ENCODE data around the gene GALR2. TPM values are rescaled to one million over a fixed set of nuclear protein-coding genes. Genes with fewer than 3 reads are reported as not detected.
A peak's percentile ranks its signal among the peaks of the same experiment; 100 is the strongest.

Gene GALR2
- total and polyA plus RNA-seq, 9 of the 15 experiments (the other 6 are each of a cell fraction or from before 2014, with no cell fraction given), result 0.34 TPM; not detected in 8

DNA sequence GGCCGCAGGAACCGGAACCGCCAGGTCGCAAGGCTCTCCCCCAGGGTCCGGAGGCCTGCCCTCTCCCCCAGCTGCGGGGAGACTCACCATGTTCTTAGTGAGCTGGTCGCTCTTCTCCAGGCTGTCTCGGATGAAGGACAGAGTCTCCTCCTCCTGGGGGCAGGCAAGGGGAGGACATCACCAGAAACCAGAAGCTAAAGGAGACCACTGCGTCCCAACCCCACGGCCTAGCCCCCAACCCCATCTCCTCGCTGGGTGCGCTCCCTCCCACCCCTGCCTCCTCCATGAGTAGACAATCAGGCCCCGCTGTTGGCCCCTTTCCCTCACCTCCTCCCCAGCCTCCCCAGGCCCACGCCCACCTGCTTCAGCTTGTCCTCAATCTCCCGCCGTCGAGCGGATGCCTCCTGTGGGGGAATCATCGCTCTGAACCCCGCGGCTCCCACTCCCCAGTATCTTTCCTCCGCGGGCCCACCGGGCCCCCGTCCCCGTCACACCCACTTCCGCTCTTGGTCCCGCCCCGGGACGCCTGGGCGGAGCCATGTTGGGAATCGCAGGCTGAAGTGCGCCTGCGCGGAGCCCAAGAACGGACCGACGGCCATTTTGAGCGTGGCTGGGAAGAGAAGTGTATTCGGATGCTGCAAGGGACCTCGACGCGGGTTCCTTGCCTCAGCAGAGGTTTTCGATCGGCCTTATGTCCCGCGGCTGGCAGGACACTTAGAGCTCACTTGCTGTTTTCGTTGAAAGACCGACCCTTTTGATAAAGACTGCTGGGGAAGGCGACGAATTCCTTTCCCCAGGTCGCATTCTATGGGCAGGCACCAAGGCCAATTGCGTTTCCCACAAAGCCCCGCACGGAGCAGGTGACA lies 28.9 kb downstream of the GALR2 start, which contains the start of gene EXOC7 (continued):
- TF ChIP-seq, protein P1, sequence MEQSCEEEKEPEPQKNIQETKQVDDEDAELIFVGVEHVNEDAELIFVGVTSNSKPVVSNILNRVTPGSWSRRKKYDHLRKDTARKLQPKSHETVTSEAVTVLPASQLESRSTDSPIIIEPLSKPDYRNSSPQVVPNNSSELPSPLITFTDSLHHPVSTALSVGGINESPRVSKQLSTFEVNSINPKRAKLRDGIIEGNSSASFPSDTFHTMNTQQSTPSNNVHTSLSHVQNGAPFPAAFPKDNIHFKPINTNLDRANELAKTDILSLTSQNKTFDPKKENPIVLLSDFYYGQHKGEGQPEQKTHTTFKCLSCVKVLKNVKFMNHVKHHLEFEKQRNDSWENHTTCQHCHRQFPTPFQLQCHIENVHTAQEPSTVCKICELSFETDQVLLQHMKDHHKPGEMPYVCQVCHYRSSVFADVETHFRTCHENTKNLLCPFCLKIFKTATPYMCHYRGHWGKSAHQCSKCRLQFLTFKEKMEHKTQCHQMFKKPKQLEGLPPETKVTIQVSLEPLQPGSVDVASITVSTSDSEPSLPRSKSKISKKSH (CRISPR knock-in tag; IDR thresholded peaks at IDR 0.05), result no peak
- TF ChIP-seq TBL1XR1 (IDR thresholded peaks at IDR 0.05; ENCODE audit: low read length in 2 of 2), result no peak
- no peak for TF ChIP-seq MTA1 (IDR thresholded peaks at IDR 0.05; ENCODE audit: borderline replicate concordance)
- TF ChIP-seq HDGF (IDR thresholded peaks at IDR 0.05), result no peak
- TF ChIP-seq, protein P2, sequence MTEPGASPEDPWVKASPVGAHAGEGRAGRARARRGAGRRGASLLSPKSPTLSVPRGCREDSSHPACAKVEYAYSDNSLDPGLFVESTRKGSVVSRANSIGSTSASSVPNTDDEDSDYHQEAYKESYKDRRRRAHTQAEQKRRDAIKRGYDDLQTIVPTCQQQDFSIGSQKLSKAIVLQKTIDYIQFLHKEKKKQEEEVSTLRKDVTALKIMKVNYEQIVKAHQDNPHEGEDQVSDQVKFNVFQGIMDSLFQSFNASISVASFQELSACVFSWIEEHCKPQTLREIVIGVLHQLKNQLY (CRISPR knock-in tag; conservative IDR thresholded peaks at IDR 0.05), result no peak
- TF ChIP-seq, protein P3, sequence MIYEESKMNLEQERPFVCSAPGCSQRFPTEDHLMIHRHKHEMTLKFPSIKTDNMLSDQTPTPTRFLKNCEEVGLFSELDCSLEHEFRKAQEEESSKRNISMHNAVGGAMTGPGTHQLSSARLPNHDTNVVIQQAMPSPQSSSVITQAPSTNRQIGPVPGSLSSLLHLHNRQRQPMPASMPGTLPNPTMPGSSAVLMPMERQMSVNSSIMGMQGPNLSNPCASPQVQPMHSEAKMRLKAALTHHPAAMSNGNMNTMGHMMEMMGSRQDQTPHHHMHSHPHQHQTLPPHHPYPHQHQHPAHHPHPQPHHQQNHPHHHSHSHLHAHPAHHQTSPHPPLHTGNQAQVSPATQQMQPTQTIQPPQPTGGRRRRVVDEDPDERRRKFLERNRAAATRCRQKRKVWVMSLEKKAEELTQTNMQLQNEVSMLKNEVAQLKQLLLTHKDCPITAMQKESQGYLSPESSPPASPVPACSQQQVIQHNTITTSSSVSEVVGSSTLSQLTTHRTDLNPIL (CRISPR knock-in tag; IDR thresholded peaks at IDR 0.05), result no peak
- no peak for TF ChIP-seq MYC (IDR thresholded peaks at IDR 0.05; ENCODE audit: low read depth, low read length)
- peak; percentile 56; the same call in 1 of the 2 replicates for TF ChIP-seq MYC (CRISPR knock-in tag; IDR thresholded peaks at IDR 0.05; ENCODE audit: borderline replicate concordance, low read depth)
- peak in 1 of 2 experiments; percentile 95; a peak in 2 of 4 replicates for TF ChIP-seq HDAC1 (IDR thresholded peaks at IDR 0.05)
- TF ChIP-seq, protein P4, sequence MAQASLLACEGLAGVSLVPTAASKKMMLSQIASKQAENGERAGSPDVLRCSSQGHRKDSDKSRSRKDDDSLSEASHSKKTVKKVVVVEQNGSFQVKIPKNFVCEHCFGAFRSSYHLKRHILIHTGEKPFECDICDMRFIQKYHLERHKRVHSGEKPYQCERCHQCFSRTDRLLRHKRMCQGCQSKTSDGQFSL (CRISPR knock-in tag; IDR thresholded peaks at IDR 0.05), result 0 out of 2 replicates have a peak, but pooled peaks have one; percentile 33
- TF ChIP-seq, protein P4 (tag; IDR thresholded peaks at IDR 0.05), result no peak
- no peak for TF ChIP-seq ZNF79 (CRISPR knock-in tag; IDR thresholded peaks at IDR 0.05; ENCODE audit: low read depth)

Measured in K562 (cell line).